IMR-90 (cell line): ENCODE data around the gene AGMO.

Experiments
- BHLHE40 ChIP-seq: fragments of 150-350 bp; IDR thresholded peaks from 2 replicates; pipeline ENCODE4 v1.6.1; 2016; ENCODE audit warnings: mild to moderate bottlenecking, low read depth, low read length
- CEBPB ChIP-seq: IDR thresholded peaks from 2 replicates; pipeline ENCODE4 v1.6.1; 2012; ENCODE audit warnings: low read depth, low read length, improper control_type of control experiment
- MXI1 ChIP-seq: IDR thresholded peaks from 2 replicates; pipeline ENCODE4 v1.6.1; 2012; ENCODE audit warnings: low read depth, mild to moderate bottlenecking, low read length, moderate library complexity, borderline replicate concordance
- POLR2A ChIP-seq: IDR thresholded peaks from 2 replicates; pipeline ENCODE4 v1.6.1; 2012; ENCODE audit warnings: mild to moderate bottlenecking, low read depth, low read length
- RAD21 ChIP-seq: IDR thresholded peaks from 2 replicates; pipeline ENCODE4 v1.6.1; 2012; ENCODE audit warnings: low read length, improper control_type of control experiment
- TF ChIP-seq, protein P1 (sequence below): conservative IDR thresholded peaks from 2 replicates; pipeline ENCODE4 v1.5.1; 2012; ENCODE audit warnings: mild to moderate bottlenecking, low read depth, low read length, improper control_type of control experiment
- TF ChIP-seq, protein P2 (sequence below): fragments of 150-350 bp; IDR thresholded peaks from 2 replicates; pipeline ENCODE4 v1.6.1; 2017; ENCODE audit warnings: mild to moderate bottlenecking, antibody characterized with exemption, low read length, low read depth

DNA sequence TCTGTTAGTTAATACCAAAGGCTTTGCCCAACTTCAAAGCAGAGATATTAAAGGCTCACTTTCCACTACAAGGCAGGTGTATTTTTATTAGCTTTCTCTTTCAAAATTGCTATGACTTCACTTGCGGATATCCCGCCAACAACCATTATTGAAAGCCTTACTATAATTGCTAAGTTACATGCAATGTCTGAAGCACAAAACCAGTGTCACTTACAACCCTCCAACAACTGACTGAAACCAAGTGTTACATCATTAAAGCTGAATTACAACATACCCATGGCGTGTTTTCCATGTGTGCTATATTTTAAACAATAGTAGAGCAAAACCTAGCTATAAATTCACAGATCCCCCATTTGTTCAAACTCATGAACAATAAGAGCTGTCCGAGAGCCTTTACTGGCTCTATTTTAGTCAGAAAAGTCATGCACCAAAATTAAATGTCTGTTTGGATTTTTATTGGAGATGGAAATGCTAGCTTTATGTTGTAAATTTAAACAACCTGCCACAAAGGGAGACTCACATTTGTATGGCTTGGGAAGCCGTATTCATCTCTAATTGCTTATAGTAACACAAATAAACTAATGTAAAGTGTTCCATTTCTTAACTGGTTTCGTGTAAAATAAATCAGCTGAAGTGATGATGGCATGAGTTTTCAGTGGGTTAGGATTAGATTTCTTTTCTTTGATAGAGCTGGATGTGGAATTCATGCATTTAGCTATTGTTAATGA, 227.1 kb downstream of the AGMO start:
- TF ChIP-seq, protein P1, sequence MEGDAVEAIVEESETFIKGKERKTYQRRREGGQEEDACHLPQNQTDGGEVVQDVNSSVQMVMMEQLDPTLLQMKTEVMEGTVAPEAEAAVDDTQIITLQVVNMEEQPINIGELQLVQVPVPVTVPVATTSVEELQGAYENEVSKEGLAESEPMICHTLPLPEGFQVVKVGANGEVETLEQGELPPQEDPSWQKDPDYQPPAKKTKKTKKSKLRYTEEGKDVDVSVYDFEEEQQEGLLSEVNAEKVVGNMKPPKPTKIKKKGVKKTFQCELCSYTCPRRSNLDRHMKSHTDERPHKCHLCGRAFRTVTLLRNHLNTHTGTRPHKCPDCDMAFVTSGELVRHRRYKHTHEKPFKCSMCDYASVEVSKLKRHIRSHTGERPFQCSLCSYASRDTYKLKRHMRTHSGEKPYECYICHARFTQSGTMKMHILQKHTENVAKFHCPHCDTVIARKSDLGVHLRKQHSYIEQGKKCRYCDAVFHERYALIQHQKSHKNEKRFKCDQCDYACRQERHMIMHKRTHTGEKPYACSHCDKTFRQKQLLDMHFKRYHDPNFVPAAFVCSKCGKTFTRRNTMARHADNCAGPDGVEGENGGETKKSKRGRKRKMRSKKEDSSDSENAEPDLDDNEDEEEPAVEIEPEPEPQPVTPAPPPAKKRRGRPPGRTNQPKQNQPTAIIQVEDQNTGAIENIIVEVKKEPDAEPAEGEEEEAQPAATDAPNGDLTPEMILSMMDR = no peak
- TF ChIP-seq POLR2A (no peak), MXI1 (no peak), CEBPB (no peak), RAD21 (no peak), BHLHE40 (no peak)
- TF ChIP-seq, protein P2, sequence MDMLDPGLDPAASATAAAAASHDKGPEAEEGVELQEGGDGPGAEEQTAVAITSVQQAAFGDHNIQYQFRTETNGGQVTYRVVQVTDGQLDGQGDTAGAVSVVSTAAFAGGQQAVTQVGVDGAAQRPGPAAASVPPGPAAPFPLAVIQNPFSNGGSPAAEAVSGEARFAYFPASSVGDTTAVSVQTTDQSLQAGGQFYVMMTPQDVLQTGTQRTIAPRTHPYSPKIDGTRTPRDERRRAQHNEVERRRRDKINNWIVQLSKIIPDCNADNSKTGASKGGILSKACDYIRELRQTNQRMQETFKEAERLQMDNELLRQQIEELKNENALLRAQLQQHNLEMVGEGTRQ = no peak
